ENCODE measurements around the gene MYCT1. TPM values are rescaled to one million over a fixed set of nuclear protein-coding genes. Genes with fewer than 3 reads are reported as not detected.

MYCT1 gene
- not detected in 2 replicates for total RNA-seq
- 2.2 TPM for total RNA-seq (2013)
- polyA plus RNA-seq, result not detected in 2 replicates
- not detected in 2 replicates for polyA minus RNA-seq

- no CpG with 5 or more reads among the region's 2 CpGs for WGBS (ENCODE audit: insufficient coverage)
- DNase-seq (no peak), ATAC-seq (ENCODE audit: low read depth) (no peak)
- Histone ChIP-seq H4K20me1 (ENCODE audit: control insufficient read depth, insufficient read depth, low read length, poor library complexity, severe bottlenecking) (no peaks in the 10 kb centered on the region), H3K4me1 (ENCODE audit: control insufficient read depth in 2 of 2, insufficient read depth in 2 of 2, low read length in 2 of 2) (no peaks in the 10 kb centered on the region), H3K79me2 (ENCODE audit: control insufficient read depth, insufficient read depth, low read length) (no peaks in the 10 kb centered on the region), H3K36me3 (replicated peaks in 1 of 2; ENCODE audit: control extremely low read depth in 1 of 2, control insufficient read depth in 1 of 2, extremely low read depth in 1 of 2, insufficient read depth in 2 of 2, low read length in 1 of 2) (no peaks in the 10 kb centered on the region), H3K4me2 (replicated peaks; ENCODE audit: low read depth, low read length, poor library complexity, severe bottlenecking) (no peak within 1 kb of the TSS), H3K9me3 (ENCODE audit: control extremely low read depth in 1 of 3, control insufficient read depth in 2 of 3, insufficient read depth in 1 of 3, low read length in 2 of 3) (no peaks in the 10 kb centered on the region), H3K4me3 (ENCODE audit: control extremely low read depth in 1 of 5, extremely low read depth in 1 of 5, insufficient read depth in 1 of 5, low read depth in 2 of 5, low read length in 4 of 5) (no peak within 1 kb of the TSS), H2AFZ (ENCODE audit: insufficient read depth, low read depth, low read length, poor library complexity, severe bottlenecking) (no peak within 1 kb of the TSS), H3K27me3 (replicated peaks in 1 of 4; ENCODE audit: control extremely low read depth in 1 of 4, control insufficient read depth in 3 of 4, insufficient read depth in 4 of 4, low read length in 3 of 4) (no peaks in the 10 kb centered on the region), H3K27ac (ENCODE audit: low read length in 2 of 2) (no peak within 1 kb of the TSS), H3K9ac (ENCODE audit: low read length) (no peak within 1 kb of the TSS)
- Mint-ChIP-seq H3K27ac (no peak within 1 kb of the TSS), H3K27me3 (peaks cover 24% of the 10 kb centered on the region), H3K4me3 (no peak within 1 kb of the TSS), H3K4me1 (no peaks in the 10 kb centered on the region), H3K9me3 (ENCODE audit: insufficient read depth) (no peaks in the 10 kb centered on the region)
- CTCF ChIA-PET, result no interaction called here
- intact Hi-C loops (cut with micrococcal nuclease), result no loop called here
- POLR2A ChIA-PET, result no interaction called here
- TF ChIP-seq, protein P1, sequence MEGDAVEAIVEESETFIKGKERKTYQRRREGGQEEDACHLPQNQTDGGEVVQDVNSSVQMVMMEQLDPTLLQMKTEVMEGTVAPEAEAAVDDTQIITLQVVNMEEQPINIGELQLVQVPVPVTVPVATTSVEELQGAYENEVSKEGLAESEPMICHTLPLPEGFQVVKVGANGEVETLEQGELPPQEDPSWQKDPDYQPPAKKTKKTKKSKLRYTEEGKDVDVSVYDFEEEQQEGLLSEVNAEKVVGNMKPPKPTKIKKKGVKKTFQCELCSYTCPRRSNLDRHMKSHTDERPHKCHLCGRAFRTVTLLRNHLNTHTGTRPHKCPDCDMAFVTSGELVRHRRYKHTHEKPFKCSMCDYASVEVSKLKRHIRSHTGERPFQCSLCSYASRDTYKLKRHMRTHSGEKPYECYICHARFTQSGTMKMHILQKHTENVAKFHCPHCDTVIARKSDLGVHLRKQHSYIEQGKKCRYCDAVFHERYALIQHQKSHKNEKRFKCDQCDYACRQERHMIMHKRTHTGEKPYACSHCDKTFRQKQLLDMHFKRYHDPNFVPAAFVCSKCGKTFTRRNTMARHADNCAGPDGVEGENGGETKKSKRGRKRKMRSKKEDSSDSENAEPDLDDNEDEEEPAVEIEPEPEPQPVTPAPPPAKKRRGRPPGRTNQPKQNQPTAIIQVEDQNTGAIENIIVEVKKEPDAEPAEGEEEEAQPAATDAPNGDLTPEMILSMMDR (IDR thresholded peaks at IDR 0.05), result no peak
- no peak for TF ChIP-seq EZH2 (IDR thresholded peaks at IDR 0.05; ENCODE audit: borderline replicate concordance, insufficient read depth, low read depth, low read length, poor library complexity, severe bottlenecking)
Measured at GRCh38 chr6:152697634-152698033, at the start of gene MYCT1. MYCT1 (plus strand) TSS chr6:152697897; CDS start chr6:152697903, 6 bp downstream.

- H3K36me3 ChIP-seq (replicated peaks in 1 of 2; ENCODE audit: control extremely low read depth in 1 of 2, control insufficient read depth in 1 of 2, extremely low read depth in 1 of 2, insufficient read depth in 2 of 2, low read length in 1 of 2), result no peaks in the 10 kb centered on the region
- no peaks in the 10 kb centered on the region for H3K4me1 ChIP-seq (ENCODE audit: control insufficient read depth in 2 of 2, insufficient read depth in 2 of 2, low read length in 2 of 2)
- Mint-ChIP-seq H3K9me3 (ENCODE audit: insufficient read depth) (no peaks in the 10 kb centered on the region), H3K4me3 (no peak overlapping the region), H3K27me3 (peaks cover 30% of the 10 kb centered on the region), H3K4me1 (no peaks in the 10 kb centered on the region), H3K27ac (no peak overlapping the region)
- 83% methylated on average over 2 of the region's 2 CpGs for WGBS (ENCODE audit: insufficient coverage)
- H4K20me1 ChIP-seq (ENCODE audit: control insufficient read depth, insufficient read depth, low read length, poor library complexity, severe bottlenecking), result no peaks in the 10 kb centered on the region
- H3K79me2 ChIP-seq (ENCODE audit: control insufficient read depth, insufficient read depth, low read length), result no peaks in the 10 kb centered on the region
- ChIA-PET POLR2A (no interaction called here), CTCF (no interaction called here)
- H3K27me3 ChIP-seq (replicated peaks in 1 of 4; ENCODE audit: control extremely low read depth in 1 of 4, control insufficient read depth in 3 of 4, insufficient read depth in 4 of 4, low read length in 3 of 4), result no peaks in the 10 kb centered on the region
- H3K9ac ChIP-seq (ENCODE audit: low read length), result no peak overlapping the region
- no peak for DNase-seq
- no peak overlapping the region for H3K27ac ChIP-seq (ENCODE audit: low read length in 2 of 2)
- no peak overlapping the region for H2AFZ ChIP-seq (ENCODE audit: insufficient read depth, low read depth, low read length, poor library complexity, severe bottlenecking)
- no peak overlapping the region for H3K4me3 ChIP-seq (ENCODE audit: control extremely low read depth in 1 of 5, extremely low read depth in 1 of 5, insufficient read depth in 1 of 5, low read depth in 2 of 5, low read length in 4 of 5)
- H3K4me2 ChIP-seq (replicated peaks; ENCODE audit: low read depth, low read length, poor library complexity, severe bottlenecking), result no peak overlapping the region
- TF ChIP-seq, protein P1 (IDR thresholded peaks at IDR 0.05), result no peak
- TF ChIP-seq EZH2 (IDR thresholded peaks at IDR 0.05; ENCODE audit: borderline replicate concordance, insufficient read depth, low read depth, low read length, poor library complexity, severe bottlenecking), result no peak
- intact Hi-C loops (cut with micrococcal nuclease), result no loop called here
- no peak for ATAC-seq (ENCODE audit: low read depth)
- H3K9me3 ChIP-seq (ENCODE audit: control extremely low read depth in 1 of 3, control insufficient read depth in 2 of 3, insufficient read depth in 1 of 3, low read length in 2 of 3), result no peaks in the 10 kb centered on the region
Measured at GRCh38 chr6:152648105-152648504, 49.6 kb upstream of the MYCT1 start.
